Measurements from ENCODE around the gene FRMD4B.
A peak's percentile ranks its signal among the peaks of the same experiment; 100 is the strongest.
"Not testable (repeated sequence)": the region's sequence is repeated elsewhere in the genome, so short reads cannot be mapped to it uniquely, and the experiment has no call there.

Gene FRMD4B

GRCh38 chr3:69271098-69271497, 114.8 kb downstream of the FRMD4B start:
- 95 to 100% methylated on average over 2 of the region's 3 CpGs for WGBS, 2 experiments (ENCODE audit: insufficient coverage in 2 of 2)
- H3K9me3 ChIP-seq (ENCODE audit: control insufficient read depth, low read length): no peaks in the 10 kb centered on the region
- no peak overlapping the region for H3K27ac ChIP-seq (ENCODE audit: low read depth, low read length, severe bottlenecking)
- H3K36me3 ChIP-seq (ENCODE audit: control insufficient read depth, insufficient read depth, low read length): no peaks in the 10 kb centered on the region
- H3K4me1 ChIP-seq (ENCODE audit: control insufficient read depth, insufficient read depth, low read length, poor library complexity, severe bottlenecking): peaks cover 4% of the 10 kb centered on the region
- H3K4me3 ChIP-seq (ENCODE audit: extremely low read depth, insufficient read depth, low read length, poor library complexity, severe bottlenecking): no peak overlapping the region

GRCh38 chr3:69266585-69266984, 119.3 kb downstream of the FRMD4B start:
- WGBS, 2 experiments (ENCODE audit: insufficient coverage in 2 of 2): 100% methylated on average over 2 of the region's 2 CpGs
- no peaks in the 10 kb centered on the region for H3K36me3 ChIP-seq (ENCODE audit: control insufficient read depth, insufficient read depth, low read length)
- no peaks in the 10 kb centered on the region for H3K9me3 ChIP-seq (ENCODE audit: control insufficient read depth, low read length)
- H3K4me1 ChIP-seq (ENCODE audit: control insufficient read depth, insufficient read depth, low read length, poor library complexity, severe bottlenecking): no peaks in the 10 kb centered on the region
- no peak overlapping the region for H3K27ac ChIP-seq (ENCODE audit: low read depth, low read length, severe bottlenecking)
- no peak overlapping the region for H3K4me3 ChIP-seq (ENCODE audit: extremely low read depth, insufficient read depth, low read length, poor library complexity, severe bottlenecking)

- not testable (repeated sequence) for H3K4me1 ChIP-seq (ENCODE audit: control insufficient read depth, insufficient read depth, low read length, poor library complexity, severe bottlenecking); H3K4me3 ChIP-seq (ENCODE audit: extremely low read depth, insufficient read depth, low read length, poor library complexity, severe bottlenecking); H3K27ac ChIP-seq (ENCODE audit: low read depth, low read length, severe bottlenecking); H3K36me3 ChIP-seq (ENCODE audit: control insufficient read depth, insufficient read depth, low read length); H3K9me3 ChIP-seq (ENCODE audit: control insufficient read depth, low read length)
- WGBS, 2 experiments (ENCODE audit: insufficient coverage in 2 of 2): 88 to 100% methylated on average over 1 to 2 of the region's 2 CpGs
Measured at GRCh38 chr3:69266071-69266470, 119.8 kb downstream of the FRMD4B start.

- WGBS, 2 experiments (ENCODE audit: insufficient coverage in 2 of 2): 95 to 100% methylated on average over 3 to 6 of the region's 7 CpGs
- H3K36me3 ChIP-seq (ENCODE audit: control insufficient read depth, insufficient read depth, low read length); H3K27ac ChIP-seq (ENCODE audit: low read depth, low read length, severe bottlenecking); H3K4me1 ChIP-seq (ENCODE audit: control insufficient read depth, insufficient read depth, low read length, poor library complexity, severe bottlenecking); H3K4me3 ChIP-seq (ENCODE audit: extremely low read depth, insufficient read depth, low read length, poor library complexity, severe bottlenecking); H3K9me3 ChIP-seq (ENCODE audit: control insufficient read depth, low read length): not testable (repeated sequence)
Measured at GRCh38 chr3:69260843-69261405, 125.0 kb downstream of the FRMD4B start.

- no peak overlapping the region for H3K27ac ChIP-seq (ENCODE audit: low read depth, low read length, severe bottlenecking)
Measured at GRCh38 chr3:69260216-69260787, 125.6 kb downstream of the FRMD4B start.

GRCh38 chr3:69259125-69259524, 126.8 kb downstream of the FRMD4B start:
- H3K36me3 ChIP-seq (ENCODE audit: control insufficient read depth, insufficient read depth, low read length): no peaks in the 10 kb centered on the region
- no peak overlapping the region for H3K27ac ChIP-seq (ENCODE audit: low read depth, low read length, severe bottlenecking)
- no peak overlapping the region for H3K4me3 ChIP-seq (ENCODE audit: extremely low read depth, insufficient read depth, low read length, poor library complexity, severe bottlenecking)
- H3K9me3 ChIP-seq (ENCODE audit: control insufficient read depth, low read length): peaks cover 4% of the 10 kb centered on the region
- H3K4me1 ChIP-seq (ENCODE audit: control insufficient read depth, insufficient read depth, low read length, poor library complexity, severe bottlenecking): no peaks in the 10 kb centered on the region
- 88 to 93% methylated on average over 8 of the region's 9 CpGs for WGBS, 2 experiments (ENCODE audit: insufficient coverage in 2 of 2)

More at GRCh38 chr3:69260216-69260787, 125.6 kb downstream of the FRMD4B start:
- peaks cover 4% of the 10 kb centered on the region for H3K9me3 ChIP-seq (ENCODE audit: control insufficient read depth, low read length)
- H3K4me1 ChIP-seq (ENCODE audit: control insufficient read depth, insufficient read depth, low read length, poor library complexity, severe bottlenecking): no peaks in the 10 kb centered on the region
- WGBS, 2 experiments (ENCODE audit: insufficient coverage in 2 of 2): 92 to 95% methylated on average over 29 to 35 of the region's 35 CpGs
- no peak overlapping the region for H3K4me3 ChIP-seq (ENCODE audit: extremely low read depth, insufficient read depth, low read length, poor library complexity, severe bottlenecking)
- no peaks in the 10 kb centered on the region for H3K36me3 ChIP-seq (ENCODE audit: control insufficient read depth, insufficient read depth, low read length)

- H3K9me3 ChIP-seq (ENCODE audit: control insufficient read depth, low read length): peaks cover 4% of the 10 kb centered on the region
- H3K4me3 ChIP-seq (ENCODE audit: extremely low read depth, insufficient read depth, low read length, poor library complexity, severe bottlenecking): no peak overlapping the region
- H3K27ac ChIP-seq (ENCODE audit: low read depth, low read length, severe bottlenecking): no peak overlapping the region
- H3K4me1 ChIP-seq (ENCODE audit: control insufficient read depth, insufficient read depth, low read length, poor library complexity, severe bottlenecking): peaks cover 8% of the 10 kb centered on the region
- WGBS, 2 experiments (ENCODE audit: insufficient coverage in 2 of 2): 93 to 95% methylated on average over 3 of the region's 3 CpGs
- no peaks in the 10 kb centered on the region for H3K36me3 ChIP-seq (ENCODE audit: control insufficient read depth, insufficient read depth, low read length)
Measured at GRCh38 chr3:69255928-69256327, 130.0 kb downstream of the FRMD4B start.

- Histone ChIP-seq H3K4me3 (ENCODE audit: extremely low read depth, insufficient read depth, low read length, poor library complexity, severe bottlenecking) (no peak overlapping the region), H3K9me3 (ENCODE audit: control insufficient read depth, low read length) (no peaks in the 10 kb centered on the region), H3K4me1 (ENCODE audit: control insufficient read depth, insufficient read depth, low read length, poor library complexity, severe bottlenecking) (peaks cover 8% of the 10 kb centered on the region), H3K36me3 (ENCODE audit: control insufficient read depth, insufficient read depth, low read length) (no peaks in the 10 kb centered on the region), H3K27ac (ENCODE audit: low read depth, low read length, severe bottlenecking) (no peak overlapping the region)
- no CpG with 5 or more reads among the region's 4 CpGs for WGBS, 2 experiments (ENCODE audit: insufficient coverage in 2 of 2)
Measured at GRCh38 chr3:69254351-69254750, 131.5 kb downstream of the FRMD4B start.

- no peak overlapping the region for H3K27ac ChIP-seq (ENCODE audit: low read depth, low read length, severe bottlenecking)
- H3K9me3 ChIP-seq (ENCODE audit: control insufficient read depth, low read length): no peaks in the 10 kb centered on the region
- H3K4me1 ChIP-seq (ENCODE audit: control insufficient read depth, insufficient read depth, low read length, poor library complexity, severe bottlenecking): peaks cover 8% of the 10 kb centered on the region
- 95 to 98% methylated on average over 3 to 4 of the region's 4 CpGs for WGBS, 2 experiments (ENCODE audit: insufficient coverage in 2 of 2)
- H3K4me3 ChIP-seq (ENCODE audit: extremely low read depth, insufficient read depth, low read length, poor library complexity, severe bottlenecking): no peak overlapping the region
- no peaks in the 10 kb centered on the region for H3K36me3 ChIP-seq (ENCODE audit: control insufficient read depth, insufficient read depth, low read length)
Measured at GRCh38 chr3:69252631-69253030, 133.3 kb downstream of the FRMD4B start.

- H3K27ac ChIP-seq (ENCODE audit: low read depth, low read length, severe bottlenecking): no peak overlapping the region
- peaks cover 8% of the 10 kb centered on the region for H3K4me1 ChIP-seq (ENCODE audit: control insufficient read depth, insufficient read depth, low read length, poor library complexity, severe bottlenecking)
- no peaks in the 10 kb centered on the region for H3K36me3 ChIP-seq (ENCODE audit: control insufficient read depth, insufficient read depth, low read length)
- 83% methylated on average over 1 of the region's 4 CpGs for WGBS, 2 experiments (ENCODE audit: insufficient coverage in 2 of 2)
- H3K4me3 ChIP-seq (ENCODE audit: extremely low read depth, insufficient read depth, low read length, poor library complexity, severe bottlenecking): no peak overlapping the region
- H3K9me3 ChIP-seq (ENCODE audit: control insufficient read depth, low read length): no peaks in the 10 kb centered on the region
Measured at GRCh38 chr3:69252141-69252540, 133.7 kb downstream of the FRMD4B start.

GRCh38 chr3:69251078-69251805, 134.6 kb downstream of the FRMD4B start:
- WGBS, 2 experiments (ENCODE audit: insufficient coverage in 2 of 2): 54 to 55% methylated on average over 3 of the region's 6 CpGs
- H3K9me3 ChIP-seq (ENCODE audit: control insufficient read depth, low read length): no peaks in the 10 kb centered on the region
- no peaks in the 10 kb centered on the region for H3K36me3 ChIP-seq (ENCODE audit: control insufficient read depth, insufficient read depth, low read length)
- peak overlapping the region; percentile 68 for H3K27ac ChIP-seq (ENCODE audit: low read depth, low read length, severe bottlenecking)
- H3K4me3 ChIP-seq (ENCODE audit: extremely low read depth, insufficient read depth, low read length, poor library complexity, severe bottlenecking): no peak overlapping the region
- peaks cover 8% of the 10 kb centered on the region for H3K4me1 ChIP-seq (ENCODE audit: control insufficient read depth, insufficient read depth, low read length, poor library complexity, severe bottlenecking)
